NCI-H1694 treated with DMSO at 0.1 percent for 48 hours (cell line): ENCODE measurements around the gene CUBN.

Experiments
- DNase-seq: peaks from one replicate; lab custom pipeline; 2025; lab: John Stamatoyannopoulos, UW

The CUBN gene

GRCh38 chr10:17068953-17069352 lies 60.7 kb downstream of the CUBN start:
- DNase-seq, result no peak

- no peak for DNase-seq
These were observed 62.0 kb downstream of the CUBN start for GRCh38 chr10:17067376-17068264.

GRCh38 chr10:17066807-17067206 lies 62.8 kb downstream of the CUBN start:
- DNase-seq, result no peak

- DNase-seq, result no peak
These were observed 63.6 kb downstream of the CUBN start for GRCh38 chr10:17066000-17066399.

- no peak for DNase-seq
These were observed 64.3 kb downstream of the CUBN start for GRCh38 chr10:17065273-17065672.

- no peak for DNase-seq
These were observed 65.2 kb downstream of the CUBN start for GRCh38 chr10:17064435-17064834.

- DNase-seq, result no peak
These were observed 66.6 kb downstream of the CUBN start for GRCh38 chr10:17062955-17063484.

- DNase-seq, result no peak
These were observed 67.1 kb downstream of the CUBN start for GRCh38 chr10:17062493-17062892.

GRCh38 chr10:17062009-17062408 lies 67.6 kb downstream of the CUBN start:
- DNase-seq, result no peak

- no peak for DNase-seq
These were observed 68.2 kb downstream of the CUBN start for GRCh38 chr10:17061418-17061817.

- DNase-seq, result no peak
These were observed 69.3 kb downstream of the CUBN start for GRCh38 chr10:17060289-17060688.

- no peak for DNase-seq
These were observed 70.4 kb downstream of the CUBN start for GRCh38 chr10:17059197-17059688.

GRCh38 chr10:17058093-17058492 lies 71.5 kb downstream of the CUBN start:
- no peak for DNase-seq

GRCh38 chr10:17056781-17057428 lies 72.7 kb downstream of the CUBN start:
- no peak for DNase-seq

GRCh38 chr10:17053513-17053912 lies 76.1 kb downstream of the CUBN start:
- no peak for DNase-seq

GRCh38 chr10:17053061-17053460 lies 76.5 kb downstream of the CUBN start:
- no peak for DNase-seq

GRCh38 chr10:17051851-17052250 lies 77.8 kb downstream of the CUBN start:
- no peak for DNase-seq

- no peak for DNase-seq
These were observed 80.4 kb downstream of the CUBN start for GRCh38 chr10:17049195-17049594.

- no peak for DNase-seq
These were observed 81.7 kb downstream of the CUBN start for GRCh38 chr10:17047908-17048307.

- DNase-seq, result no peak
These were observed 82.6 kb downstream of the CUBN start for GRCh38 chr10:17046989-17047388.

- no peak for DNase-seq
These were observed 86.0 kb downstream of the CUBN start for GRCh38 chr10:17043586-17043985.

GRCh38 chr10:17041626-17042520 lies 87.7 kb downstream of the CUBN start:
- DNase-seq, result no peak
